Suprapubic skin (tissue), 4 donors: ENCODE results near the gene EEFSEC. TPM values are rescaled to one million over a fixed set of nuclear protein-coding genes. Genes with fewer than 3 reads are reported as not detected.
A peak's percentile ranks its signal among the peaks of the same experiment; 100 is the strongest.

Experiments used
- DNase-seq, 2 donors: peaks; one replicate each; pipeline ENCODE4 v3.0.0-alpha.2; 2019; ENCODE audit warnings: low spot score in 2 of 2
- H3K27ac ChIP-seq: fragments of 200-600 bp; sonication (generic); one replicate; pipeline ENCODE4 v1.5.1; 2019
- H3K27me3 ChIP-seq: fragments of 200-600 bp; sonication (generic); one replicate; pipeline ENCODE4 v1.5.1; 2019
- H3K36me3 ChIP-seq: fragments of 200-600 bp; sonication (generic); one replicate; pipeline ENCODE4 v1.5.1; 2019
- H3K4me1 ChIP-seq: fragments of 200-600 bp; sonication (generic); one replicate; pipeline ENCODE4 v1.5.1; 2019
- H3K4me3 ChIP-seq: fragments of 200-600 bp; sonication (generic); one replicate; pipeline ENCODE4 v1.5.1; 2019; ENCODE audit warnings: mild to moderate bottlenecking
- H3K9me3 ChIP-seq: fragments of 200-600 bp; sonication (generic); one replicate; pipeline ENCODE4 v1.5.1; 2019
- CTCF ChIP-seq, 2 donors: fragments of 200-600 bp in 1 of 2; fragments of 450-650 bp in 1 of 2; sonication (generic) in 1 of 2; IDR thresholded peaks; one replicate each; pipeline ENCODE4 v1.5.1; 2016 to 2019; ENCODE audit warnings: antibody characterized with exemption in 2 of 2, mild to moderate bottlenecking in 1 of 2, moderate library complexity in 1 of 2
- EP300 ChIP-seq: sonication (generic); formaldehyde crosslinking; IDR thresholded peaks from one replicate; pipeline ENCODE4 v1.6.1; 2017; ENCODE audit warnings: antibody characterized with exemption
- POLR2A ChIP-seq, 2 donors: fragments of 450-650 bp; IDR thresholded peaks; one replicate each; pipeline ENCODE4 v1.6.1; 2017; ENCODE audit warnings: antibody characterized with exemption in 2 of 2, mild to moderate bottlenecking in 2 of 2, moderate library complexity in 2 of 2
- POLR2AphosphoS5 ChIP-seq, 3 donors: sonication (generic); formaldehyde crosslinking; IDR thresholded peaks; one replicate each; pipeline ENCODE4 v1.6.1; 2017; ENCODE audit warnings: antibody characterized with exemption in 3 of 3
- WGBS: methylation state at CpG from one replicate; pipeline ENCODE4 v1.1.5; 2018; 5-methylcytosine and 5-hydroxymethylcytosine counted together
- total RNA-seq, 4 donors: library from RNA; depleted of rRNA; stranded (reverse); fragments of >200 nt; gene quantifications; one replicate each; pipeline ENCODE4 v1.1.0, GENCODE V29; 2016

The EEFSEC gene
- total RNA-seq, 4 donors from 2014 or later: 14.3 to 19.4 (median 16.7) TPM

GRCh38 chr3:128167973-128168674 is 14.8 kb downstream of the EEFSEC start:
- 87% methylated on average over 5 of the region's 5 CpGs for WGBS
- Histone ChIP-seq H3K27me3 (no peaks in the 10 kb centered on the region), H3K9me3 (no peaks in the 10 kb centered on the region), H3K4me1 (no peaks in the 10 kb centered on the region), H3K36me3 (no peaks in the 10 kb centered on the region), H3K27ac (no peak overlapping the region), H3K4me3 (no peak overlapping the region)
- TF ChIP-seq POLR2A (IDR thresholded peaks at IDR 0.05): no peak
- no peak for TF ChIP-seq POLR2AphosphoS5 (IDR thresholded peaks at IDR 0.05)
- TF ChIP-seq EP300: no peak
- no peak for DNase-seq

GRCh38 chr3:128168836-128169235 is 15.6 kb downstream of the EEFSEC start:
- no peaks in the 10 kb centered on the region for H3K4me1 ChIP-seq
- H3K27ac ChIP-seq: no peak overlapping the region
- no peaks in the 10 kb centered on the region for H3K36me3 ChIP-seq
- H3K4me3 ChIP-seq: no peak overlapping the region
- DNase-seq: no peak
- 86% methylated on average over 4 of the region's 4 CpGs for WGBS
- TF ChIP-seq EP300 (no peak), POLR2A (IDR thresholded peaks at IDR 0.05) (no peak), POLR2AphosphoS5 (IDR thresholded peaks at IDR 0.05) (no peak), CTCF (IDR thresholded peaks at IDR 0.05) (no peak)
- no peaks in the 10 kb centered on the region for H3K27me3 ChIP-seq
- H3K9me3 ChIP-seq: no peaks in the 10 kb centered on the region

- H3K27ac ChIP-seq: no peak overlapping the region
- no peaks in the 10 kb centered on the region for H3K27me3 ChIP-seq
- H3K4me1 ChIP-seq: peaks cover 5% of the 10 kb centered on the region
- TF ChIP-seq POLR2AphosphoS5 (IDR thresholded peaks at IDR 0.05): no peak
- TF ChIP-seq CTCF (IDR thresholded peaks at IDR 0.05): peak; percentile 55 to 61
- WGBS: 36% methylated on average over 5 of the region's 5 CpGs
- H3K9me3 ChIP-seq: no peaks in the 10 kb centered on the region
- H3K4me3 ChIP-seq: no peak overlapping the region
- no peak for DNase-seq
- no peaks in the 10 kb centered on the region for H3K36me3 ChIP-seq
These were observed 17.7 kb downstream of the EEFSEC start for GRCh38 chr3:128170866-128171516.

DNA sequence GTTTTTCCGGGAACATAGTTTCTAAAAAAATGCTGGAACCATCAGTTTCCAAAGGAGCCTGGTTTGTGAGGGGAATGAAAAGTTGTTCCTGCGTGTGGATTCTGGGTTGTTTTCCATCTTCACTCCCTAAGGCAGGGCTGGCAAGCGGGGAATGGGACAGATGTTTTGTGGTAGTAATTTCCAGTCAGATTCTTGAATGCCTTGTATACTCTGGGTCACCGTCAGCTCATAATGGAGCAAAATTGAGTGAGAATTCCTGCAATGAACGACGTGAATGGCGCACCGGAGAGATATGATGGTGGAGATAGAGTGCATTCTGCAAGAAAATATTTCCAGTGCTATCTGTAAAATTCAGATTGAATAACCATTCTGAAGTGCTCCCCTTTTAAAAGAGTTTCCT is 19.9 kb downstream of the EEFSEC start:
- no peak overlapping the region for H3K4me3 ChIP-seq

GRCh38 chr3:128173849-128174248 is 20.6 kb downstream of the EEFSEC start:
- no peak overlapping the region for H3K27ac ChIP-seq
- peaks cover 12% of the 10 kb centered on the region for H3K4me1 ChIP-seq
- no peaks in the 10 kb centered on the region for H3K27me3 ChIP-seq
- no peak overlapping the region for H3K4me3 ChIP-seq
- H3K9me3 ChIP-seq: no peaks in the 10 kb centered on the region
- peak in 1 of 2 donors; percentile 9 for DNase-seq
- H3K36me3 ChIP-seq: no peaks in the 10 kb centered on the region
- no peak for TF ChIP-seq CTCF (IDR thresholded peaks at IDR 0.05)
- WGBS: 94% methylated on average over 7 of the region's 7 CpGs

More for the DNA sequence above, 19.9 kb downstream of the EEFSEC start:
- no peak overlapping the region for H3K27ac ChIP-seq
- H3K27me3 ChIP-seq: no peaks in the 10 kb centered on the region
- peaks cover 12% of the 10 kb centered on the region for H3K4me1 ChIP-seq
- 81% methylated on average over 8 of the region's 8 CpGs for WGBS
- H3K9me3 ChIP-seq: no peaks in the 10 kb centered on the region
- DNase-seq: no peak
- TF ChIP-seq POLR2A (IDR thresholded peaks at IDR 0.05) (no peak), CTCF (IDR thresholded peaks at IDR 0.05) (no peak), EP300 (no peak)
- H3K36me3 ChIP-seq: no peaks in the 10 kb centered on the region
